ENCODE measurements around the gene PARP12.

The PARP12 gene

GRCh38 chr7:140019606-140020005, 43.1 kb downstream of the PARP12 start:
- no peak for TF ChIP-seq ZNF155 (tag by site-specific recombination; IDR thresholded peaks at IDR 0.05)
- no peak for TF ChIP-seq ZNF677 (tag by site-specific recombination; IDR thresholded peaks at IDR 0.05)
- no peak for TF ChIP-seq MYNN (tag by site-specific recombination; IDR thresholded peaks at IDR 0.05; ENCODE audit: borderline replicate concordance)
- TF ChIP-seq ZNF776 (tag by site-specific recombination; IDR thresholded peaks at IDR 0.05; ENCODE audit: borderline replicate concordance), result no peak
- no peak for TF ChIP-seq SP2 (tag by site-specific recombination; IDR thresholded peaks at IDR 0.05)
- no peak for TF ChIP-seq ZNF580 (tag by site-specific recombination; IDR thresholded peaks at IDR 0.05)
- no peak for TF ChIP-seq ZBTB6 (tag by site-specific recombination; IDR thresholded peaks at IDR 0.05)
- TF ChIP-seq YY2 (tag by site-specific recombination; IDR thresholded peaks at IDR 0.05), result no peak
- Histone ChIP-seq H3K4me3 (ENCODE audit: low read depth, low read length) (no peak overlapping the region), H3K27ac (ENCODE audit: extremely low read depth, low read depth, low read length) (no peak overlapping the region), H3K4me1 (ENCODE audit: control insufficient read depth, insufficient read depth, low read length) (no peaks in the 10 kb centered on the region), H3K9me3 (ENCODE audit: control insufficient read depth, insufficient read depth, low read depth, low read length) (no peaks in the 10 kb centered on the region), H3K36me3 (ENCODE audit: control insufficient read depth in 2 of 2, insufficient read depth in 1 of 2, low read length in 2 of 2) (no peaks in the 10 kb centered on the region)
- CTCF ChIA-PET, result interaction anchor here (0.7 kb wide), 1 partner anchor 53 kb away, joined by 3 read pairs; no protein-coding TSS in a partner anchor
- POLR2A ChIA-PET, result no interaction called here

GRCh38 chr7:140019172-140019571, 43.6 kb downstream of the PARP12 start:
- H3K9me3 ChIP-seq (ENCODE audit: control insufficient read depth, insufficient read depth, low read depth, low read length), result no peaks in the 10 kb centered on the region
- ChIA-PET CTCF (interaction anchor here (2.8 kb wide), 1 partner anchor 13 kb away, joined by 12 read pairs; no protein-coding TSS in a partner anchor), POLR2A (no interaction called here)
- no peak overlapping the region for H3K4me3 ChIP-seq (ENCODE audit: low read depth, low read length)
- H3K27ac ChIP-seq (ENCODE audit: extremely low read depth, low read depth, low read length), result no peak overlapping the region
- TF ChIP-seq SP7 (tag by site-specific recombination; IDR thresholded peaks at IDR 0.05) (no peak), ZNF449 (tag by site-specific recombination; IDR thresholded peaks at IDR 0.05) (peak; percentile 61; the same call in 1 of the 2 replicates)
- H3K4me1 ChIP-seq (ENCODE audit: control insufficient read depth, insufficient read depth, low read length), result no peaks in the 10 kb centered on the region
- H3K36me3 ChIP-seq (ENCODE audit: control insufficient read depth in 2 of 2, insufficient read depth in 1 of 2, low read length in 2 of 2), result no peaks in the 10 kb centered on the region

GRCh38 chr7:140018125-140019043, 44.4 kb downstream of the PARP12 start:
- Histone ChIP-seq H3K9me3 (ENCODE audit: control insufficient read depth, insufficient read depth, low read depth, low read length) (no peaks in the 10 kb centered on the region), H3K4me1 (ENCODE audit: control insufficient read depth, insufficient read depth, low read length) (no peaks in the 10 kb centered on the region), H3K36me3 (ENCODE audit: control insufficient read depth in 2 of 2, insufficient read depth in 1 of 2, low read length in 2 of 2) (no peaks in the 10 kb centered on the region), H3K4me3 (ENCODE audit: low read depth, low read length) (no peak overlapping the region), H3K27ac (ENCODE audit: extremely low read depth, low read depth, low read length) (no peak overlapping the region)
- CTCF ChIA-PET, result interaction anchor here (0.6 to 2.8 kb wide), 2 partner anchors 12 to 302 kb away, joined by 3 to 12 read pairs; no protein-coding TSS in a partner anchor
- TF ChIP-seq ZNF585B (tag by site-specific recombination; IDR thresholded peaks at IDR 0.05) (no peak), ZNF768 (tag by site-specific recombination; IDR thresholded peaks at IDR 0.05) (0 out of 2 replicates have a peak, but pooled peaks have one; percentile 36), SCRT2 (tag by site-specific recombination; IDR thresholded peaks at IDR 0.05) (peak; percentile 42; the same call in 1 of the 2 replicates)
- POLR2A ChIA-PET, result no interaction called here

GRCh38 chr7:140017543-140017942, 45.2 kb downstream of the PARP12 start:
- Histone ChIP-seq H3K4me3 (ENCODE audit: low read depth, low read length) (no peak overlapping the region), H3K36me3 (ENCODE audit: control insufficient read depth in 2 of 2, insufficient read depth in 1 of 2, low read length in 2 of 2) (no peaks in the 10 kb centered on the region), H3K27ac (ENCODE audit: extremely low read depth, low read depth, low read length) (no peak overlapping the region), H3K4me1 (ENCODE audit: control insufficient read depth, insufficient read depth, low read length) (no peaks in the 10 kb centered on the region), H3K9me3 (ENCODE audit: control insufficient read depth, insufficient read depth, low read depth, low read length) (no peaks in the 10 kb centered on the region)
- TF ChIP-seq FEZF1 (tag by site-specific recombination; IDR thresholded peaks at IDR 0.05), result no peak
- no peak for TF ChIP-seq MYNN (tag by site-specific recombination; IDR thresholded peaks at IDR 0.05; ENCODE audit: borderline replicate concordance)
- TF ChIP-seq ZNF548 (tag by site-specific recombination; IDR thresholded peaks at IDR 0.05), result no peak
- TF ChIP-seq ZFP3 (tag by site-specific recombination; IDR thresholded peaks at IDR 0.05; ENCODE audit: low read depth), result no peak
- no peak for TF ChIP-seq ZNF514 (tag by site-specific recombination; IDR thresholded peaks at IDR 0.05)
- no peak for TF ChIP-seq ZNF561 (tag by site-specific recombination; IDR thresholded peaks at IDR 0.05; ENCODE audit: borderline replicate concordance)
- ChIA-PET CTCF (interaction anchor here (2.8 kb wide), 1 partner anchor 11 kb away, joined by 12 read pairs; no protein-coding TSS in a partner anchor), POLR2A (no interaction called here)

All from HEK293 (cell line).